GM19395 (cell line): ENCODE results near the gene FBXO36.

Experiments
- ATAC-seq: cut with Tn5 transposase; IDR thresholded peaks from one replicate; pipeline ENCODE4 v1.9.1; 2021; ENCODE audit warnings: mild to moderate bottlenecking, moderate library complexity; ENCODE audit not compliant: unreplicated experiment

FBXO36 gene

GRCh38 chr2:230043025-230043424 lies 120.7 kb downstream of the FBXO36 start:
- no peak for ATAC-seq

GRCh38 chr2:230043461-230043860 lies 121.2 kb downstream of the FBXO36 start:
- ATAC-seq: no peak

- no peak for ATAC-seq
Observed at GRCh38 chr2:230046491-230046890, 124.2 kb downstream of the FBXO36 start.

GRCh38 chr2:230048010-230048671 lies 125.8 kb downstream of the FBXO36 start:
- no peak for ATAC-seq

- ATAC-seq: no peak
Observed at GRCh38 chr2:230050136-230050535, 127.8 kb downstream of the FBXO36 start.

GRCh38 chr2:230052299-230052698 lies 130.0 kb downstream of the FBXO36 start:
- no peak for ATAC-seq

DNA sequence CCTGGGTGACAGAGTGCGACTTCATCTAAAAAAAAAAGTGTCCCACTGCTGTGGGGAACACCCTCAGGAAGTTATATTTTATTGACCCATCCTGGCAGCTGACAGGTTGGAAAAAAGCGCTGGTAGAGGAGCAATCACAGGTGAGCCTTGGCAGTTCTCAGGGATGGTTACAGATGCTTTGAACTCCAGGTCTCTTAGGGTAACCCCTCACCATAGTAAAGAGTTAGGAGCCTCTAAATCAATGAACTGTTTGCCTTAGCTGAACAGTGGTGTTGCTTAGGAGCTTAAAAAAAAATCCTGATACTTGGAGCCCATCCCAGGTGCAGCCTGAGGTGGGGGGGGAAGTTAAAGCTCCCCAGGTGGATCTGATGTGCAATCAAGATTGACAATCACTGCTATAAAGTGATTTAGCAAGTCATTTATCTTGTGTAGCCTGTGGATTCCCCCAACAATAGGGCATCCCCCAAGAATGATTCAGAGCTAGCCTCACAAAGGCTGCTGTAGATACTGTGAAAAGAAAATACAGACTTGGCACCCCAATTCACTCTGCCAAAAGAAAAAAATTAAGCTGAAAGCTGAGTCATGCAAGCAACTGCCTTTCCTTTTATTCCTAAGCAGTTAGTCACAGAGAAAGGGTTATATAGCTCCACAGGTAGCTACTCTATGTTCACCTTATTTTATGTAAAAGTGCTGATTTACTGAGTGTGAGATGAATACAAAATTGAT lies 131.6 kb downstream of the FBXO36 start:
- no peak for ATAC-seq

DNA sequence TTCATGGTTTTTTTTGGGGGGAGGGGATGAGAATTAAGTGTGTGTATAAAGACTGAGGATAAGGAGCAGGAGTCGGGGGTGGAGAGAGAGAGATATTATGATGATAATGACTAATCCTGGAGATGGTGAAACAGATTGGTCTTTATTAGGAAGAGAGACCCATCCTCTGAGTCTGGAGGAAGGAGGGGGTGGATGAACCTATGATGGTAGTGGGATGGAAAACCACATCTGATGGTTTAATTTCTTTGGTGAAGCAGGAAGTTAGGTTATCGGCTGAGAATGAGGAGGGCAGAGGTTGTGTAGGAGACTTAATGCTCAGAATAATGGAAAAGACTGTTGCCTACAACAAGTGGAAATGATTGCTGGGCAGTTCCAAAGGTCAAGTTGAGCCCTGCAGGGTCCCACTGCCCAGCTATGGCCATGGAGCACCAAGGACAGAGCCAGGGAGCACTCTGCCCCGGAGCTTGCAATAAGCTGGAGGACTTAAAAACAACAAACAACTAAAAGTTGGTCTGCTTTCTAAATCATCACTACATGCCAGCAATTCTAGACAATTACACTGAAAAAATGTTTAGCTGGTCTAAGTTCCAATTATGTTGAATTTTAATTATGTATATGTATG lies 138.5 kb downstream of the FBXO36 start:
- no peak for ATAC-seq
